GM11168 (cell line): ENCODE results near the gene FHL2.

ENCODE experiments used
- in situ Hi-C: fragments of 300-500 bp; cut with MboI; formaldehyde crosslinking; loops from one replicate; pipeline ENCODE4 v1.12.0; 2022; ENCODE audit warnings: low sequenced_read_pairs; ENCODE audit not compliant: unreplicated experiment

Gene FHL2, protein sequence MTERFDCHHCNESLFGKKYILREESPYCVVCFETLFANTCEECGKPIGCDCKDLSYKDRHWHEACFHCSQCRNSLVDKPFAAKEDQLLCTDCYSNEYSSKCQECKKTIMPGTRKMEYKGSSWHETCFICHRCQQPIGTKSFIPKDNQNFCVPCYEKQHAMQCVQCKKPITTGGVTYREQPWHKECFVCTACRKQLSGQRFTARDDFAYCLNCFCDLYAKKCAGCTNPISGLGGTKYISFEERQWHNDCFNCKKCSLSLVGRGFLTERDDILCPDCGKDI

DNA sequence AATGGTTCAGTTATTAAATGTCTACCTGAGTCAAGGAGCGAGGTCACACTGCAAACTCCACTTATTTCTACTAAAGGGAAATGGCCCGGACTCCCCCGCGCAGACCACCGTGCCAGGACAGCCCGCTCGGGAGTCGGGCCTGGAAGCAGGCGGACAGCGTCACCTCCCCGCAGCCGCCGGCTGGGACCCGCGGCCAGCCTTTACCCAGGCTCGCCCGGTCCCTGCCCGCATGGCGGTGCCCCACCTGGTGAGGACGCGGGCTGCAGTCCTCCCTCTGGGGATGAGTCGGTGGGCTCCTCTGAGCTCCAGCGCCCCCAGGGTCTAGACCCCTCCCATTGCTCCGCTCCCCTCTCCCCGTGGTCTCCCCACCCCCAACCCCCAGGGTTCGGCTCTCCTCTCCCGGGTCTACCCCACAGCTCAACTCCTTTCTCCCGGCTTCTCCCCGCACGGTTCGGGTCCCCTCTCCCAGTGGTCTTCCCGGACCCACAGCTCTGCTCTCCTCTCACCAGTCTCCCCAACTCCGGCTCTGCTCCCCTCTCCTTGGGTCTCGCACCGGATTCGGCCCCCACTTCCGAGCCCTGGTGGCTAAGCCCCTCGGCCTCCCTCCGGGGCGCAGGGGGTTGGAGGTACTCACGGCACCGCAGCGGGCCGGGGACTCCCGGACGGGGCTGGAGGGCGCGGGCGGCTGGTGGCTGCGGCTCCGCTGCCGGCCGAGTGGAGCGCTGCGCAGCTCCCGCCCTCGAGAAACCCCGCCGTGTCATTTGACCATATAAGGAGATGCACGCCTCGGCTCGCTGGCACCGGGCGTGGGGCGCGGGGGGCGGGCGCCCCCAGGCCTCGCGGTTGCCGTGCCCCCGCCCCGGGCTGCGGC, at the start of gene FHL2:
FHL2 (minus strand) TSS at position 716 of the 871 bp plus-strand sequence. CDS start 12,535 bp downstream, outside the sequence.
- in situ Hi-C loops = no loop called here

DNA sequence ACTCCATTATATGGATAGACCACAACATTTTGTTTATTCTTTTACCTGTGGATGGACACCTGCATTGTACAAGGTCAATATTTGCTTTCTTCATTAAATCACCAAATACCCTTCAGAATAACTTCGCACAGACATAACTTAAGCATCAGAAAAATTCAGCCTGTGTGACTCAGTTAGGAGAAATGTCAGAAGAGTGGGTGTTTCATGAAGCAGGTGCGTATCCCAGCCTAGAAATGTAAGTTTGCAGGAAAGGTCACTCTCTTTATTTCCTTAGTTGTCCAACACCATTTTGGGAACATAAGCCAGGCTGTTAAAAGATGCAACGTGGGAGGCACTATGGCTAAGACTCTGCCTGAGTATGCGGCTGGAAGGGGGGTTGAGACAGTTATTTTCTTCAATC, 48.6 kb upstream of the FHL2 start:
- in situ Hi-C loops = no loop called here

DNA sequence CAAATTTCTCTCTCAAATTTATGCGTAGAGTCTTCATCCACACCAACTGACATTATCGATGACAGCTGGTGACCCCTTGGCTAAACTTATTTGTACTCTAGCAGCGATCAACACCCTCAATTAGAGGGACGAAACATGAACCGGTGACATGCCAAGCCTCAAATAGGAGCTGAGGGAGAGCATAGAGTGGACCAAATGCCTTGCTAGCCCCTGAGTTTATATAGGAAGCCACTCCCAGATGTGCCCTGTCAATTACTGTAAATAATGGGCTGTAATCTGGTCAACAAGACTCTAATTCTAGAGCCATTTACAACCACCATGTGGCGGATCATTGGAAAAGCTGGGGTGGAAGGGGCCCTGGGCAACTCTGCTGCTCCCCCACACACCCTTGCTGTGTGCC, 47.6 kb upstream of the FHL2 start:
- in situ Hi-C loops = no loop called here

DNA sequence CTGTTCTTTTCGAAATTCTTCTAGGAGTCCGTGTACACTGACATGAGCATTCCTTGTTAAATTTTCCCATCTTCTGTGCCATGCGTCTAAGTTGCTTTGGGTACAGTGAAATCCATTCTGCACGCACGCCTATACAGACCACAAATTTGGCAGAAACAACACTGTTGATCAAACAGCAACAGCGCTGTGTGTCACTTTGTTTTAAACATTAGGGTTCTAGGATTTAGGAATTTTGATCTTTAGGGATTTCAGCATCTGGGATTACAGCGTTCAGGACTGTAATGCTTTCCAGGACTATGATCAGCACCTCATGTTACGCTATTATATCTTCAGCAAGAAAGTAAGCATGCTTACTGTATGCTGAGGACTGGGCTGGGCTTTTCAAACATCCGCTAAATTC, 47.1 kb upstream of the FHL2 start:
- in situ Hi-C loops = no loop called here

DNA sequence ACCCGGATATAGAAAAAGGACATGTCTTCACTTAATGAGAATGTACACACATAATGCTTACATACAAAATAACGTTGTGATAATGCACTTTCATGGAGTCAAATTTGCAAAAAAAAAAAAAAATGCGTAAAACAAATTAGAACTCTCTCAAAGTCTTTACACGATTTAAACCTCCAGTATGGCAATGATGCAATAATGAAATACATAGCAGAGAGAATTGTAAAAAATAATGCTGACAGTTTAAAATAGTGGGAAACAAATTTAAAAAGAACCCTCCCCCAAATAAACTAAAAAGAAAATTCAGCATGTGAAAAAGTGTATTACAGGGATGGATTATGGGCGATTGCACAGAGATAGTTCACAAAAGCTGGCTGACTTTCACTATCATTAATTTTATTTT, 46.6 kb upstream of the FHL2 start:
- in situ Hi-C loops = no loop called here

DNA sequence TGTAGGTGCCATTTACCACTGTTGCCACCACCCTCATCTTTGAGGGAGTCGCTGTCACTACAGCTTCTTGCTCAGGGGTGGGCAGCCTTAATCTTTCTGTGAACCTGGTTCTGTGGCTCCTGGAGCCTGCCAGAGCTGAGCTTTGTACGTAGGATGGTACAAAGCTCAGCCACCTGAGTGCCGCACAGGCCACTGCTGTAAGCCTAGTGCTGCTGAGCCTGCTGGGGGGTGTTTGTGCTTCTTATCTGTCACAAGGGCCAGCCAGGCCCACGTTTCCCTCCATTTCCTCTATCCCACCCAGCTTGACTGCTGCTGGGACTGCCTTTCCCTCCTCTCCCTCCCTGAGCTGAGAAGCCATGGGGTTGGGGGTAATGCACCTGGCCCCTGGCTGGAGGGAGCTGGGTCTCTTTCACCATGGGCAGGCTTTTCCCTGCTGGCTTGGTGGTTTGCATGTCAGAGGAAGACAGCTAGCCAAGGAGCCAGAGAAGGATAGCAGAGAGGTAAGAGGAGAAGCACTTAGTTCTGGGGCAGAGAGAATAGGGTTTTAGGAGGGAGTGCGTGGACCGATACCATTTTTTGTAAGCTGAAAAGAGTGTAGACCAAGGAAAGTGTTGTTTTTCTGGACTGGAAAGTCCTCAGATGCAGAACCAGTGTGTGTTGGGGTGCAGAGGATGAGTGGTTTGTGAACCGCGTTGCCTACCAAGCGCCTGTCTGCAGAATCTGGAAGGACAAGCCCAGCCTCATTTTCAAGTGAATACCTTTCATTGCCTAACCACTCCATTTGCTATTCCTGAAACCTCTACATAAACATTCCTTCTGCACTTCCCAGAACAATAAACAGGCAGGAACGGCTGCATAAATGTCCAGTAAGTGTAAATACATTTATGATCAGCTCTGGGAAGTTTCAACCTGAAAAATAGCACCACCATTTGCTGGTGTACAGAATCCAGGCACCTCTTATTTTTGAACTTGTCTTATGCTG, 45.1 kb upstream of the FHL2 start:
- in situ Hi-C loops = no loop called here

DNA sequence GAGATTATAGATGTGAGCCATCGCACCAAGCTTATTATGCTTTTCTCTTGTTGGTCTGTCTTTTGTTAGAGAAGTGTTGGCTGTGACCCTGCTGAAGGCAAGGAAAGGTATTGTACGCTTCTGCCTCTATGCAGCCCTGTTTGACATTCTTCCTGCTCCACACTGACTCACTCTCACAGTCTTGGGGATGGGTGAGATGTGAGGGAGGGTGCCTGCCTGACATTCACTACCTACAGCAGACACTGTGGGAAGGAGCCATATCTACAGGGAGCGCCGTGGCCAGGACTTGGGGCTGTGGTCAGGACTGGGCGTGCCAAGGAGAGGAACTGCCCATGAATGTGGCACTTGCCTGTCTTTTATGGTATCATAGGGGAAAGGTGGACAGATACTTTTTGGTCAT, 43.9 kb upstream of the FHL2 start:
- in situ Hi-C loops = no loop called here

DNA sequence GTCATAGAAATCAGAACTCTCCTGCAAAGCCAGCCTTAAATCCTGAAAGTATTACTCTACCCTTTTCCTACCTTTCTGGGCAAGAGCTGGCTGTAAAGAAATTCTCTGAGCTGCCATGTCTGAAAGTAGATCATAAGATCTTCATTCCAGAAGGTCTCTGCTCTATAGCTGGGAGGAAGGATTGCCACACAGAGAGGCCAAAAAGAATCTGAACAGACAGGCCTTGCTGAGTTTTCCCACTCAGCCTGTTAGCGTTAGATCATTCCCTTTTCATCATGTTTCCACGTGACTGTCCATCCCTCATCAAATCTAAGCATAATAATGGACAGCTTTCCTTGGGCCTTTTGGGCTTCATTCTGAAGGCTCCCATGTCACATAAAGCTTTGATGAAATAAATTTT, 43.2 kb upstream of the FHL2 start:
- in situ Hi-C loops = no loop called here

DNA sequence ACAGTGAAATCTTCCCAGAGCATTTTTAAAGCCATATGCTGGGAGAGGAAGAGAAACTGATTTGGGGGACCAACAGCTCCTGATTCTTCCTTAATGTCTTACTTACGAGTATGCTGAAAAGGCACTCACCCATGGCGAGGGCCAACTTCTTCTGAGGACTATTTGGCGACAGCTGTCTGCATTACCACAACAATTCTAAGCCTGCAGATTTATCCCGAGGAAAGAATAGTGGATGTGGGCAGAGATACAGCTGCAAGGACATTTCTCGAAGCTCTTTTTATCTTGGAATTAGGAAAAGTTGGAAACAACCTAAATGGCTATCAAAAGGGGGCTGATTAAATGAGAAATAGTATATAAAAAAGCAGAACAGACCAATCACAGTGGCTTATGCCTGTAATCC, 40.3 kb upstream of the FHL2 start:
- in situ Hi-C loops = no loop called here

DNA sequence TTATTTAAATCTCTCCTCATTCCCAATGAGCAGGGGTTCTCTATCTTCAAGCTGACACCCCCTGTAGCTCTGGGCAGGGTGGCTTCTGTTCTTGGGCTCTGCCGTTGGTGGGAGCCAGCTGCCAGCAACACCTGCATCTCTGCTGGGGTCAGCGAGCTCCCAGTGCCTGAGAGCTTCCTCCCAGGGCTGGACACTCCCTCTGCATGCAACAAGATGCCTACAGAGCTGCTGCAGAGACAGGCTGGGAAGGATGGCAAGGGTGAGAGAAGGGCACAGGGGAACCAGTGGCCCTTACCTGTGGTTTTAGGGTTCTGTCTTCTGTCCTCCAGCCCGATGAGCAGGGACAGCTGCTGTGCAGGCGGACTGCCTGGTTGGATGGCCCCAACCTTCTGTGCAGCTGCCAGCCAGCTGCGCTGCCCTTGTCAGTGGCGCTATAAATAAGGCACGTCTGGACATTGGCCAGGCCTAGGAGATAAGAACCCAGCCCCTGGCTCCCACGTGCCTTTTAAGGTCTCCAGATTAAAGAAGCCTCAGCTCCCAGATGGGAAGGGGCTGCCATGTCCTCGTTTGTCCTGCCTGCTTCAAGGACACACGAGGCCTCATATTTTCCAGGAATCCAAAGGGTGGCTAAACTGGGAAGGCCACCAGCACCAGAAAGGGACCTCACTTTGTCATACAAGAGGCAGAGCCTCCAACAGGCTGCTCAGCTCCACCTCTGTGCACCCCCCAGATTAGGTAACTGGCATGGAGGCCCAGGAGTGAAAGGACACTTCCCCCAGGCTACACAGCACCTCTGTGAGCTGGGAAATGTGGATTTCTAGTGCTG, 39.5 kb upstream of the FHL2 start:
- in situ Hi-C loops = no loop called here

DNA sequence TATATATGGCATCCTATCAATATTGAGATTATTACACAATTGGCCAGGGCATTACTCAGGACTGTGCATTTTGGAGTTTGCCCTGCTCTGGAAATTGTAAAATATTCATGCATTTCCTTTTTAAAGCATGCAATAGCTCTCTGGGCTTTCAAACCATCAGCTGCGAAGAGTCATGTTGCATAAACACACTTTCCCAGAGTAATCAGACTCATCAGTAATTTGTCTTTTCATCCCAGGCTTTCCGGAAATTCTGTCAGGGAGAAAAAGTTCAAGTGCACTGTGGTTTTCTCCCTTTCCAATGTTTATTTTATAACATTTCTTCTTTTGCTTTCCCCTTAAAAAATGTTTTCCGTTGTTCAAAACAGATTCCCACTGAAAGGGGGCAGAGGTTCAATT, 38.9 kb upstream of the FHL2 start:
- in situ Hi-C loops = no loop called here

DNA sequence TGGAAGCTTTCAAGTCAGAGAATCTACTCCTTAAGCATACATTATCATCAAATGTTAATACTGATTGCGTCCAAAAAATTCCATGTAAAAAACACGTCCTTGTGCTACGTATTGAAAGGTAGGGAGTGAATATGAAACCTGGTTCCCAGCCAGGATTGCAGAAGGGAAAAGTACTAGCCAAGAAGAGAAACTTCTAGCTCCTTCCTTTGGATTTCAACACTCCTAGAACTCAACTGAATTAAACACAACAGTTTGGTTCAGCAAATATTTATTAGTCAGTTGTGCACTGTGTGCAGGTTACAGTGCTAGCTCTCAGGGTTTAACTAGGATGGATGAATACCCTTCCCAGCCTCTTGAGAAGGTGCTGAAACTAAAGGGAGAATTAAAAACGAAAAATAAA, 33.9 kb upstream of the FHL2 start:
- in situ Hi-C loops = no loop called here

DNA sequence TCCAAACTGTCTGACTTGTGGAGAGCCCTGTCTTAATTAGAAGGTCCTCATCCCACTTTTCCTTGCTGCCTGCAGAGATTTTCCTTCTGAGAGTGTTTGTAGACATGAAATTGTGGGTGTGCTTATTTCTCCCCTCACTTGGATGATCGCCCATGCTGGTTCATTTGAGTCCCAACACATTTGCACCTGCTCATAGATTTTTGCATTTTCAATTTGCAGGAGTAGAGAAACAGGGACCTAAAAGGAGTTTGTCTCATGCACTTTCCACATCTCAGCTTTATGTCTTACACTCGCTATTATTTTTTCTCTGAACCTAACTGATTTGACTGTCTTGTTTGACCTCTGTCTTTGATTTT, 33.2 kb upstream of the FHL2 start:
- in situ Hi-C loops = no loop called here

DNA sequence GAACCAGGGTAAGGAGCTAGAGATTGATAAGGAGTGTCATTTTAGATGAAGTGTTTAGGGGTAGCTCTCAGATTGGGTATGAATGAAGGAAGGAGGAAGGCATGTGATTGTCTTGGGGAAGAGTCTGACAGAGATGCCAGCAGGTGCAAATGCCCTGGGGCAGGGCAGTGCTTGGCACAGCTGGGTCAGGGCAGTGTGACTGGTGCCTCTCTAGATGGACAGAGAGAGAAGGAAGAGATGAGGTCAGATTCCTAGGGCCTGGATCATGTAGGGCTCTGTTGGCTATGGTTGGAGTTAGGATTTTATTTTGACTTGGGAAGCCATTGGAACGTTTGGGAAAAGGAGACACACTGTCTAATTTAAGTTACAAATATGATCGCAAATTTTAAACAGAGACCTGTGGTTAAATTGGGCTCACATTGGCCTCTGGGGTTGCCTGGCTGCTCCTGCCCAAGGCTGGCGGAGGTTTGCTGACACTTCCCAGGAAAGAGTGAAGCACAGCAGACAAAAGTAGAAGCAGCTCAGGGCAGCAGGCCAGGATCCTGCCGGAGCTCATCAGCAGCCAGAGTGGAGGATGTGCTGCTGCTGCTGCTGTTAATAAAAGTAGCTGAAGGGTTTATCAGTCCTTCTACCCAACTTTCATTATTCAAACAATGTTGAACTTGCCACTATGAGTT, 32.7 kb upstream of the FHL2 start:
- in situ Hi-C loops = no loop called here

DNA sequence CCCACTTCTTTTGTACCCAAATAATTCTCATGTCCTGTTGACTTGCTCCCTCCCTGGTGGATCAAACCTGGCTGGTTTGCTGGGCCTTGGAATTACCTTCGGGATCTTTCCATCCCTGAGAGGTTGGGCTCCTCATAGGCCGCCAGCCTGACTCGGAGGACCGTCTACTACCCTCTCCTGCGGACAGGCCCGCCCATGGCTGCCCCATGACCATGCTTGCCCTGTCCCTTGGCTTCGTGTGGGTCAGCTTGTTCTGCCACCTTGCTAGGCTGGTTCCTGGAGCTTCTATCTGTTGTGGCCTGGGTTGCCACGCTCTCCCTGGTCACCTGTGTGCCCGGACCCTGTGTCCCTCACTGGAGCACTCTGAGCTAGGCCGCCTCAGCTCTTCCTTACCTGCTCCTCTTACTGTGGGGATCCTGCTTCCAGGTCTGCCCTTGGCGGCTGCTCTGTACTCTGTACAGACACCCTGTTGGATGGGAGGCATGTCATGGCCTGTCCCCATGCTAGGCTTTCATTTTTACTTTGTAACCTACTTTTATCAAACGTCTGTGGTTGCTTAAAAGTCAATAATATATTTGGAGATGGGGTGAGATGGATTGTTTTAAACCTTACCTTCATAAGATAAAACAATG, 29.7 kb upstream of the FHL2 start:
- in situ Hi-C loops = no loop called here

DNA sequence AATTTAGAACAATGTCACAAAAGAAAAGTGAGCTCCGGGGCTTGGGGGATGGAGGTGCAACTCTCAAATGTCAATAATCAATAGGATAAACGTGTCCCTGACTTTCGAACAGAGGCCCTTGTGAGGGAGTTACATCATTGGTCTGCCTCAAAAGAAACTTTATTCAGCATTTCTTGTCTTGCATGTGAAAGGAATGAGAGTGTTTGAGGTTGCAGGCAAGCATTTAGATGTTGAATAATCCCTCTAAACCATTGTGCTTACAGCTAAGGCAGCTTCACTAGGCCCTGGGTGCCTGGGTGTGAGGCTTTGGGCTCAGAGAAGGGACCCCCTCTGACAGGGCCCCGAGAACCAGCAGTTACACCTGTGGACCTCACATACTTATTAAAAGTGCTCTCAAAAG, 28.6 kb upstream of the FHL2 start:
- in situ Hi-C loops = no loop called here

DNA sequence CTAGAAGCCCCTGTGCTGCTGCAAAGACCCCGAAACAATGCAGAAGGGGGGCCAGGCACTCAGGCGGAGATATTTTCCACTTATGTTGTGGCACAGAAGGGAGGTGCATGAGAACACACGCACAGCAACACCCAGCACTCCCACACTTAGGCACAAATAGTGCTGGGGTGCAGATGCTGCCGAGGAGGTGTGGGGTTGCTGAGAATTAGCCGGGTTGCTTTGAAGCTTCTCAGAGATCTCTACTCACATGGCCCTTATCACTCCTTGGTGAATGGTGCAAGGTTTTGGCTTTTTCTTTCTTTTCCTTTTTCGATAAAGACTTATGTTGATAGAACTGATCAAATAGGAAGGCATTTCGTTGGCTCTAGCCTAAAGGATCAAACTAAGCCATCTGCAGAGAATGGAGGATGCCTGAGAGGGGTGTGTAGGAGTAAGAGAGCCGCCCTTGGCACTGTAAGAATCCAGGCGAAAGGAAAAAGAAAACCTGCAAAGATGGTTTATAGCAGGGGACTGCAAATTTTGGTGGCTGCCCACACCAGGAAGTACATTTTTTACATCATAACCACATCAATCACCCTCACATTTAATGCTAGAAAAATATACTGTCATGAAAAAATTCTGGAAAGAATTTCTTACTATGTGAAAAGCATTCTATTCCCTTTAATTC, 27.9 kb upstream of the FHL2 start:
- in situ Hi-C loops = no loop called here

DNA sequence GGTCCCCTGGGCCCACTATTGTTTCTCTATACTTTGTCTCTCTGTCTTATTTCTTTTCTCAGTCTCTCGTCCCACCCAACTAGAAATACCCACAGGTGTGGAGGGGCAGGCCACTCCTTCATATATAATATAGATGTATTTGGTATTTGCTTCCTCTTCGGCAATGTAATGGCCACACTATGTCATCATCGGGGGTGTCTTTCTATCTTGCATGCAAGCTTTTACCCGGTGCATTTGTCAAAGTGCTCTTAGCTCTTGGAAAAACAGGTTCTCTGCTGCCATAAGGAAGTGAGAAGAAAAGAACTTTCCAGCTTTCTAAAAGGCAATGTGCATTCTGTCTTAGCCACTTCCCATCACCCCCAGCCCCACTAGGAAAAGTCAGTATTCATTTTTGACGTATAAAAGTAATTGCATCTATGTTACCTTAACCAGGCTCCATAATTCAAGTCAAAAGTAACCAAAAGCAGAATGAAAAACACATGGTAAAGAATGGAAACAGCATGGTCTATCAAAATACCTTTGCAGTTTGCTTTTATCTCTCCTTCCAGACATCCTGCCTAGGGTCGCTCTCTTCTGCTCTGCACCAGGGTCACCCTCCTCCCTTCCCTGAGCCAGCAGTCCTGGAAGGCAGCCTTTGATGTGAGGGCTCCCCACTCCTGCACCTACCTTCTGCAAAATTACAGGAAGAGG, 27.2 kb upstream of the FHL2 start:
- in situ Hi-C loops = no loop called here
